Ectodermal cell (in vitro differentiated cells): ENCODE measurements around the gene LINS1.

ENCODE experiments used
- H3K27ac ChIP-seq: 2 replicates; pipeline ENCODE4 v1.7.0; 2013; ENCODE audit warnings: mild to moderate bottlenecking, low read depth, low read length; ENCODE audit not compliant: insufficient read depth, poor library complexity, severe bottlenecking
- H3K27me3 ChIP-seq: 2 replicates; pipeline ENCODE4 v1.7.0; 2013; ENCODE audit warnings: mild to moderate bottlenecking, low read length; ENCODE audit not compliant: insufficient read depth, control insufficient read depth, poor library complexity, severe bottlenecking
- H3K36me3 ChIP-seq: one replicate; pipeline ENCODE4 v1.7.0; 2013; ENCODE audit warnings: low read length; ENCODE audit not compliant: control insufficient read depth, insufficient read depth
- H3K4me1 ChIP-seq: one replicate; pipeline ENCODE4 v1.7.0; 2013; ENCODE audit warnings: low read length; ENCODE audit not compliant: control insufficient read depth, insufficient read depth
- H3K4me3 ChIP-seq: 2 replicates; pipeline ENCODE4 v1.7.0; 2013; ENCODE audit warnings: low read depth, low read length, control low read depth; ENCODE audit not compliant: insufficient read depth
- H3K9me3 ChIP-seq: 2 replicates; pipeline ENCODE4 v1.7.0; 2013; ENCODE audit warnings: mild to moderate bottlenecking, low read length, moderate library complexity; ENCODE audit not compliant: control insufficient read depth
- WGBS, 2 experiments: methylation state at CpG; one replicate each; pipeline ENCODE4 v1.1.7; 2013; ENCODE audit warnings: missing lambda C conversion rate in 2 of 2; 5-methylcytosine and 5-hydroxymethylcytosine counted together

Gene LINS1

GRCh38 chr15:100588638-100589242, 13.2 kb downstream of the LINS1 start:
- Histone ChIP-seq H3K27ac (no peak overlapping the region), H3K4me3 (no peak overlapping the region), H3K36me3 (peaks cover 5% of the 10 kb centered on the region), H3K4me1 (no peaks in the 10 kb centered on the region), H3K9me3 (peaks cover 2% of the 10 kb centered on the region), H3K27me3 (no peaks in the 10 kb centered on the region)
- 69 to 93% methylated on average over 1 of the region's 1 CpG for WGBS, 2 experiments

DNA sequence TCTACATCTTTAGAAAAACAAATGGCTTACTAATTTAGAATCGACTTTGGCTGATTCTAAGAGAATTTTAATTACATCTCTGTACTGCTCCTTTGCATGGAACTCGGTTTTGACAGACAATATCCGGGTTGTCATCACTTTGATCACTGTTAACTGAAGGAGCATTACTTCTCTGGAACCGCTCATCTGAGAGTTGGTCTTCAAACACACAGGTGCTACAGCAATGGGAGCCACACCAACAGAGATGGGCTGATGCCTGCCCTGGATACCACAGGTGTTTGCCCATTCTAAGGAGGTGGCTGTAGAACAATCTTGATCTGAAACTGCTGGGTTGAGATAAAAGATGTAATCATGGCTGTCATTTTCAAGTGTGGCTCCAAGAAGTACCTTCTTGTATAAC, 21.6 kb downstream of the LINS1 start:
- Histone ChIP-seq H3K4me3 (no peak overlapping the region), H3K4me1 (no peaks in the 10 kb centered on the region), H3K27me3 (no peaks in the 10 kb centered on the region), H3K36me3 (no peaks in the 10 kb centered on the region), H3K9me3 (no peaks in the 10 kb centered on the region), H3K27ac (no peak overlapping the region)
- WGBS, 2 experiments: 92 to 100% methylated on average over 4 of the region's 4 CpGs

DNA sequence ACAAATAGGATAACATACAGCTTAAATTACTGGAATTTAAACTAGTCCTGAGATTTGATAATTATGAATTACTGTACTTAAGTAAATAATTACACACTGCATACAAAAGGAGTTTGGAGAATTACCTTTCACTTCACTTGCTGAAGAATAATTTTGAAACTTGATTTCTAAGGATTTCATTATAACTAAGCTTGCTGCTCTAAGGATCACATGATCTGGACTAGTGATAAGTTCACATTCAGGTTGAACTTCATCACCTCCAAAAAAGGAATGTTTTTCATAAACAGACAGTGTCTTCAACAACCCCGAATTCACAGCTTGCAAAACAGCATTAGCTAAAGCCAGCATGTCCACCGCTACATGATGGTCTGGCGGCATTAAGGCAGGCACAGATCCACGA, 28.5 kb downstream of the LINS1 start:
- 95 to 96% methylated on average over 4 of the region's 4 CpGs for WGBS, 2 experiments
- H3K27ac ChIP-seq: no peak overlapping the region
- H3K27me3 ChIP-seq: no peaks in the 10 kb centered on the region
- H3K9me3 ChIP-seq: no peaks in the 10 kb centered on the region
- H3K36me3 ChIP-seq: peaks cover 13% of the 10 kb centered on the region
- no peak overlapping the region for H3K4me3 ChIP-seq
- no peaks in the 10 kb centered on the region for H3K4me1 ChIP-seq

DNA sequence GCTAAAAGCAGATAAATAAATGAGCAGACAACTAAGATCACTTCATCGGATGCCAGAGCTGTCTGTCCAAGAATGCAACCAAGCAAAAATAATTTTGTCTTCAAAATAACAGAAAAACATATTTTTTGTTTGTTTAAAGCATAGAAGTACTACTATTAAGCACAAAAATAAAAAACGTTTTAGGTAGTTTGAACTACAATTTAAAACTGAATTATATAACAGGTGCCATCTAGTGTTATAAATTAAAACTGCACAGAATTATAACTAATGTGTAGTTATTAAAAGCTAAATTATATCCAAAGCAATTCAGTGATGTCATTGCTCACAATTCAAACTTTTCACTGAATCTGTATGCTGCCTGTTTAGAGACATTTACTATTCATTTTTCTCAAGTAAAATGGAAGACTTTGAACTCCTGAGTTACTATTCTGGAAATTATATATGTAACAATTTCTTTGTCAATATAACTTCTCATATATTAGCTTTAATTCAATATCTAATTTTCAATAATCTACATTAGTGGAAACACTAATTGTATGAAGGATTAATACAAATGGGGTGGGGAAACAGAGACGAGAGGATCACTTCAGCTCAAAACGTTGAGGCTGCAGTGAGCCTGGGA, 29.5 kb downstream of the LINS1 start:
- Histone ChIP-seq H3K36me3 (peaks cover 13% of the 10 kb centered on the region), H3K27ac (no peak overlapping the region), H3K4me3 (no peak overlapping the region), H3K27me3 (no peaks in the 10 kb centered on the region), H3K4me1 (no peaks in the 10 kb centered on the region), H3K9me3 (no peaks in the 10 kb centered on the region)
- 86 to 93% methylated on average over 3 of the region's 4 CpGs for WGBS, 2 experiments

DNA sequence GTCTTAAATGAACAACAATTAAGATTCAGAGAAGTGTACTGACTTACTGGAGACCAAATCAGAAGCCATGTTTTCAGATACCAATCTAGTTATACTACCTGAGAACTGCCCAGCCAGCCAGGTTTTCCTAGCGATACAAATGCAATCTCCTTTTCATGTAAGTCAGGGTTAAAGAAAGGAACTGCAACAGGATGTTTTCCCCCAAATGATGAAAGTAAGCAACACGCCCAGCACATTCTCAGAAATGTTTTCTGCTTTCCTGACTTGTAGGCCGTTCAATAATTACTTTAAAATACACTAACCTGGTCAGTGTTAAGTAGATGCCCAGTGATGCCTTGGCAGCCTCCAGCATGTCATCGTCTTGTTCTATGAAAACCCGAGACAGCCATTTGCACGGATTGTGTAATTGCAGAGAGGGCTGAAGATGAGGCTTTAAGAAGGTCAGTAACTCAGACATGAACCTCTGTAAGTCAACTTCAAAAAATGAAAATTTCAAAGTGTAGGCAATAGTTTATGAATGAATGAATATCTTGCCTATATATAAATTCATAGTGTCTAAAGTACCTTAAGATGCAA, 30.3 kb downstream of the LINS1 start:
- WGBS, 2 experiments: 92 to 95% methylated on average over 6 of the region's 6 CpGs
- no peaks in the 10 kb centered on the region for H3K9me3 ChIP-seq
- H3K4me3 ChIP-seq: no peak overlapping the region
- H3K4me1 ChIP-seq: no peaks in the 10 kb centered on the region
- no peaks in the 10 kb centered on the region for H3K27me3 ChIP-seq
- no peak overlapping the region for H3K27ac ChIP-seq
- H3K36me3 ChIP-seq: peaks cover 13% of the 10 kb centered on the region

GRCh38 chr15:100570735-100571313, 31.2 kb downstream of the LINS1 start:
- Histone ChIP-seq H3K27ac (no peak overlapping the region), H3K4me1 (no peaks in the 10 kb centered on the region), H3K27me3 (no peaks in the 10 kb centered on the region), H3K9me3 (no peaks in the 10 kb centered on the region), H3K4me3 (no peak overlapping the region), H3K36me3 (peaks cover 13% of the 10 kb centered on the region)
- 93 to 94% methylated on average over 4 of the region's 4 CpGs for WGBS, 2 experiments

GRCh38 chr15:100570275-100570674, 31.7 kb downstream of the LINS1 start:
- Histone ChIP-seq H3K4me1 (no peaks in the 10 kb centered on the region), H3K4me3 (no peak overlapping the region), H3K9me3 (no peaks in the 10 kb centered on the region), H3K27ac (no peak overlapping the region), H3K36me3 (peaks cover 13% of the 10 kb centered on the region), H3K27me3 (no peaks in the 10 kb centered on the region)
- 92 to 97% methylated on average over 3 of the region's 3 CpGs for WGBS, 2 experiments

DNA sequence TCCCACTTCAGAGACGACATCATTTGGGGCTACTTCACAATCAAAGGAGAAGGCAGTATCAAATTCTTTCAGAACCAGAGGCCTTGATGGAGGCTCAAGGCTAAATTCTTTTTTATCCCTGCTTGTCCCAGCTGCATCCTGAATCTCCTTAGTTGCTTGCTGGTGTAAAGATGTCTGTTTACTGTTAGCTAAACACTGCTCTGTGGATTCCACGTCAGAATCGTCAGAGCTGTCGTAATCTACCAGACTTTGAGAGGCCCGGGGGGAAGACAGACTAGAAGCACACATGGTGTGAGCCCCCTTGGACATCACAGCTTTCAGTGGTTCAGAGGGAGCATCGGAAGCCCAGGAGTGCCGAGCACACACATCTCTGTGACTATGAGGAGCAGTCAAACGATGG, 32.6 kb downstream of the LINS1 start:
- Histone ChIP-seq H3K36me3 (peaks cover 11% of the 10 kb centered on the region), H3K9me3 (no peaks in the 10 kb centered on the region), H3K4me1 (no peaks in the 10 kb centered on the region), H3K27me3 (no peaks in the 10 kb centered on the region), H3K4me3 (no peak overlapping the region), H3K27ac (no peak overlapping the region)
- WGBS, 2 experiments: 88% methylated on average over 8 of the region's 8 CpGs

GRCh38 chr15:100566850-100567628, 34.9 kb downstream of the LINS1 start:
- Histone ChIP-seq H3K4me3 (no peak overlapping the region), H3K27me3 (no peaks in the 10 kb centered on the region), H3K9me3 (no peaks in the 10 kb centered on the region), H3K4me1 (no peaks in the 10 kb centered on the region), H3K36me3 (peaks cover 4% of the 10 kb centered on the region), H3K27ac (no peak overlapping the region)
- 87 to 98% methylated on average over 5 to 6 of the region's 6 CpGs for WGBS, 2 experiments

DNA sequence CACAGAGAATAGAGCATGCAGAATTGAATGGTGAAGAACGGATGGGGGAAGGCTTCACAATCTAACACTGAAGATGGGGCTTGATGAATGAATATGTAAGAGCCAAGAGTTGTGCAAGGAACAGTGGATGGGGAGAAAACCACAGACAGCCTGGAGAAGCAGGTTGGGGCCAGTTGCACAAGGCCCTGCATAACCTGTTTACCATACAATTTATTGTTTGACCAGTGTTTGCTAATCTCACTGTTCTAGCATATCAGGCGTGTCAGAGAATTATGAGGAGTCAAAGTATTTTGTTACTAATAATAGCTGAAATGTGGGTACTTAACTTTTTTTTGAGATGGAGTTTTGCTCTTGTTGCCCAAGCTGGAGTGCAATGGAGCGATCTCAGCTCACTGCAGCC, 36.4 kb downstream of the LINS1 start:
- H3K27ac ChIP-seq: no peak overlapping the region
- H3K4me3 ChIP-seq: no peak overlapping the region
- no peaks in the 10 kb centered on the region for H3K9me3 ChIP-seq
- no peaks in the 10 kb centered on the region for H3K4me1 ChIP-seq
- H3K27me3 ChIP-seq: no peaks in the 10 kb centered on the region
- peaks cover 2% of the 10 kb centered on the region for H3K36me3 ChIP-seq
- WGBS, 2 experiments: 89 to 95% methylated on average over 3 of the region's 3 CpGs
